Measurements from ENCODE around the gene FBN3. TPM values are rescaled to one million over a fixed set of nuclear protein-coding genes. Genes with fewer than 3 reads are reported as not detected.

The FBN3 gene
- total RNA-seq, 1 donor from 2014 or later: 0.04 TPM

- Histone ChIP-seq H3K36me3 (ENCODE audit: control insufficient read depth, insufficient read depth, low read length) (no peaks in the 10 kb centered on the region), H3K27me3 (ENCODE audit: control insufficient read depth, insufficient read depth, low read length) (no peaks in the 10 kb centered on the region), H3K4me3 (ENCODE audit: low read depth, low read length) (no peak overlapping the region)
- TF ChIP-seq, protein P1, sequence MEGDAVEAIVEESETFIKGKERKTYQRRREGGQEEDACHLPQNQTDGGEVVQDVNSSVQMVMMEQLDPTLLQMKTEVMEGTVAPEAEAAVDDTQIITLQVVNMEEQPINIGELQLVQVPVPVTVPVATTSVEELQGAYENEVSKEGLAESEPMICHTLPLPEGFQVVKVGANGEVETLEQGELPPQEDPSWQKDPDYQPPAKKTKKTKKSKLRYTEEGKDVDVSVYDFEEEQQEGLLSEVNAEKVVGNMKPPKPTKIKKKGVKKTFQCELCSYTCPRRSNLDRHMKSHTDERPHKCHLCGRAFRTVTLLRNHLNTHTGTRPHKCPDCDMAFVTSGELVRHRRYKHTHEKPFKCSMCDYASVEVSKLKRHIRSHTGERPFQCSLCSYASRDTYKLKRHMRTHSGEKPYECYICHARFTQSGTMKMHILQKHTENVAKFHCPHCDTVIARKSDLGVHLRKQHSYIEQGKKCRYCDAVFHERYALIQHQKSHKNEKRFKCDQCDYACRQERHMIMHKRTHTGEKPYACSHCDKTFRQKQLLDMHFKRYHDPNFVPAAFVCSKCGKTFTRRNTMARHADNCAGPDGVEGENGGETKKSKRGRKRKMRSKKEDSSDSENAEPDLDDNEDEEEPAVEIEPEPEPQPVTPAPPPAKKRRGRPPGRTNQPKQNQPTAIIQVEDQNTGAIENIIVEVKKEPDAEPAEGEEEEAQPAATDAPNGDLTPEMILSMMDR (IDR thresholded peaks at IDR 0.05; ENCODE audit: insufficient read depth, low read length, poor library complexity, severe bottlenecking): no peak
- DNase-seq (ENCODE audit: low read depth): no peak
Measured at GRCh38 chr19:8138201-8138600, 11.2 kb downstream of the FBN3 start.

- H3K36me3 ChIP-seq (ENCODE audit: control insufficient read depth, insufficient read depth, low read length): no peaks in the 10 kb centered on the region
- H3K27me3 ChIP-seq (ENCODE audit: control insufficient read depth, insufficient read depth, low read length): no peaks in the 10 kb centered on the region
- TF ChIP-seq, protein P1 (IDR thresholded peaks at IDR 0.05; ENCODE audit: insufficient read depth, low read length, poor library complexity, severe bottlenecking): no peak
- no peak for DNase-seq (ENCODE audit: low read depth)
- H3K4me3 ChIP-seq (ENCODE audit: low read depth, low read length): no peak overlapping the region
Measured at GRCh38 chr19:8137425-8137824, 12.0 kb downstream of the FBN3 start.

GRCh38 chr19:8135946-8136618 is 13.3 kb downstream of the FBN3 start:
- H3K27me3 ChIP-seq (ENCODE audit: control insufficient read depth, insufficient read depth, low read length): no peaks in the 10 kb centered on the region
- H3K36me3 ChIP-seq (ENCODE audit: control insufficient read depth, insufficient read depth, low read length): no peaks in the 10 kb centered on the region
- TF ChIP-seq, protein P1 (IDR thresholded peaks at IDR 0.05; ENCODE audit: insufficient read depth, low read length, poor library complexity, severe bottlenecking): no peak
- no peak for DNase-seq (ENCODE audit: low read depth)
- H3K4me3 ChIP-seq (ENCODE audit: low read depth, low read length): no peak overlapping the region

DNA sequence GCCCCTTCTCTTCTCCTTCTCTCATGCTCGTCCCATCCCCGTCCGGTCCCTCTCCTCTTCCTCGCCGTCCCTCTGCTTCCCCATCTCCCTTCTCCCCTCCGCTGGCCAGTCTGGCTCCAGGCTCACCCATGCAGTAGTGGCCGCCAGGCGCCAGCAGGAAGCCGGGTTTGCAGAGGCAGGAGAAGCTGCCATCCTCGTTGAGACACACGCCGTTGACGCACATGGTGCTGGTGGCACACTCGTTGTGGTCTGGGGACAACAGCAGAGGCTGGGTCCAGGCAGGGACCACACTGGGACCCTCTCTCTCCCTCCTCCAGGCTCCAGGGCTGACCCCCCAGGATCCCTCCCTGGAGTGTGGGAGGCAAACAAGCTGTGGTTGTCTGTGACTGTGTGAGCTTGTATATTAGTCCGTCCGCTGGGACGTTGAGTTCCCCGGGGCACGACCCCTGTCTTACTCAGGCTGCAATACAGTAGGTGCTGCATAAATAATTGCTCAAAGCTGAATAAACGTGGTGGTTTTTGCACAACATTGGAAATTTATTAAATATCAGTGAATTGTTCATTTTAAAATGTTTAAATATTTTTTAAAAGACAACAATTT is 16.4 kb downstream of the FBN3 start:
- Histone ChIP-seq H3K27me3 (ENCODE audit: control insufficient read depth, insufficient read depth, low read length) (no peaks in the 10 kb centered on the region), H3K36me3 (ENCODE audit: control insufficient read depth, insufficient read depth, low read length) (no peaks in the 10 kb centered on the region), H3K4me3 (ENCODE audit: low read depth, low read length) (no peak overlapping the region)
- no peak for DNase-seq (ENCODE audit: low read depth)
- TF ChIP-seq, protein P1 (IDR thresholded peaks at IDR 0.05; ENCODE audit: insufficient read depth, low read length, poor library complexity, severe bottlenecking): no peak

GRCh38 chr19:8131517-8131916 is 17.9 kb downstream of the FBN3 start:
- Histone ChIP-seq H3K36me3 (ENCODE audit: control insufficient read depth, insufficient read depth, low read length) (no peaks in the 10 kb centered on the region), H3K4me3 (ENCODE audit: low read depth, low read length) (no peak overlapping the region), H3K27me3 (ENCODE audit: control insufficient read depth, insufficient read depth, low read length) (no peaks in the 10 kb centered on the region)
- no peak for DNase-seq (ENCODE audit: low read depth)
- TF ChIP-seq, protein P1 (IDR thresholded peaks at IDR 0.05; ENCODE audit: insufficient read depth, low read length, poor library complexity, severe bottlenecking): no peak

Measured in kidney epithelial cell (primary cell).